ENCODE results near the gene RCOR1. TPM values are rescaled to one million over a fixed set of nuclear protein-coding genes. Genes with fewer than 3 reads are reported as not detected.
A peak's percentile ranks its signal among the peaks of the same experiment; 100 is the strongest.

RCOR1 gene
- total and polyA plus RNA-seq, 2 experiments from 2014 or later, result 9.9 to 30.2 TPM

DNA sequence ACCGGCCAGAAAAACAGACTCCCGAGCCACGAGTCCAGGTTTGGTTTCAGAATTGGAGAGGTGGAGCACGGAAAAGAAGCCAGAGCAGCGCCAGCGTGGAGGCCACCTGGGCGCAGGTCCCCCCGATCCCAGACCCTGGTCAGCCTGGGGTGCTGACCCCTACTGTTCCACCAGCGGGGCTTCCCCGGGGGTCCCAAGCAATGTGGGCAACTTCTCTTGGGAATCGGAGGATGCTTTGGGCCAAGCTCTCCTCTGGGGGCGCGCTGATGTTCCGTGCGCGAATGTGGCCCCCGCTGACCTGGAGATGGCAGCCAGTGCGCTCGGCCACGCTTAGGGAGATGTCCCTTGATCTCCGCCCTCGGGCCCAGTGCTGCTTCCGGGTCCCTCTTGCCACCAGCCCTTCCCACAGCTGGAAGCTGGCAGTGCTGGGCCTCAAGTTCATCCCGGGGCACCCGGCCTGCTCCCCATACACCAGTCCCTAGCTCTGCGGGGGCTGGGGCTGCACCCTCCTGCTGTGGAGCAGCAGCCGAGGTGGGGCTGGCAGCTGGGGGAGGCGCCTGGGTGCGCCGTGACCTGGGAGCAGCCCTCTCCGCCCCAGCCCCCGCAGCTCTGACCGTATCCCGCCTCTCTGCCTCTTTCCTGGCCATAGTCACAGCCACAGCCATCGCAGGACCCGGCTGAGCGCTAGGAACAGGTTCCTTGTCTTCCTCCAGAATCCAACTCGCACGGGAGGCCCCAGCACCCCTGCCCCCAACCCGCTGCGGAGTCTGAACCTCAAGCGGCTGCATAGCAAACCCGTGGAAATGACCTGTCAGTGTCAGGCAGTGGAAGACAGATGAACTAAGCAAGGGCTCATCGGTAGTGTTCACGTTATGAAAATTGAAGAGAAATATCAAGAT is 91.2 kb downstream of the RCOR1 start:
- H3K36me3 ChIP-seq (replicated peaks; ENCODE audit: insufficient read depth, low read depth), result no peaks in the 10 kb centered on the region
- H3K27me3 ChIP-seq, result no peaks in the 10 kb centered on the region
- peaks cover 86% of the 10 kb centered on the region for H3K79me2 ChIP-seq
- DNase-seq (ENCODE audit: low spot score), result peak; percentile 41
- no peak for TF ChIP-seq EZH2phosphoT487 (IDR thresholded peaks at IDR 0.05; ENCODE audit: low read depth, severe bottlenecking, unreplicated experiment)
- TF ChIP-seq, protein P1, sequence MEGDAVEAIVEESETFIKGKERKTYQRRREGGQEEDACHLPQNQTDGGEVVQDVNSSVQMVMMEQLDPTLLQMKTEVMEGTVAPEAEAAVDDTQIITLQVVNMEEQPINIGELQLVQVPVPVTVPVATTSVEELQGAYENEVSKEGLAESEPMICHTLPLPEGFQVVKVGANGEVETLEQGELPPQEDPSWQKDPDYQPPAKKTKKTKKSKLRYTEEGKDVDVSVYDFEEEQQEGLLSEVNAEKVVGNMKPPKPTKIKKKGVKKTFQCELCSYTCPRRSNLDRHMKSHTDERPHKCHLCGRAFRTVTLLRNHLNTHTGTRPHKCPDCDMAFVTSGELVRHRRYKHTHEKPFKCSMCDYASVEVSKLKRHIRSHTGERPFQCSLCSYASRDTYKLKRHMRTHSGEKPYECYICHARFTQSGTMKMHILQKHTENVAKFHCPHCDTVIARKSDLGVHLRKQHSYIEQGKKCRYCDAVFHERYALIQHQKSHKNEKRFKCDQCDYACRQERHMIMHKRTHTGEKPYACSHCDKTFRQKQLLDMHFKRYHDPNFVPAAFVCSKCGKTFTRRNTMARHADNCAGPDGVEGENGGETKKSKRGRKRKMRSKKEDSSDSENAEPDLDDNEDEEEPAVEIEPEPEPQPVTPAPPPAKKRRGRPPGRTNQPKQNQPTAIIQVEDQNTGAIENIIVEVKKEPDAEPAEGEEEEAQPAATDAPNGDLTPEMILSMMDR (IDR thresholded peaks at IDR 0.05; ENCODE audit: poor library complexity), result no peak
- TF ChIP-seq EZH2 (IDR thresholded peaks at IDR 0.05; ENCODE audit: borderline replicate concordance), result no peak
- no peaks in the 10 kb centered on the region for H3K9me2 ChIP-seq (replicated peaks; ENCODE audit: insufficient read depth)
- peak overlapping the region; percentile 54 for H3K27ac ChIP-seq
- peak overlapping the region; percentile 63 for H3K4me2 ChIP-seq
- 87% methylated on average over 36 of the region's 45 CpGs for WGBS (ENCODE audit: low lambda C conversion rate, missing lambda C conversion rate)
- no peak overlapping the region for H2AFZ ChIP-seq
- peaks cover 10% of the 10 kb centered on the region for H3K4me1 ChIP-seq (ENCODE audit: insufficient read depth)
- H3K9me3 ChIP-seq (ENCODE audit: low read depth), result no peaks in the 10 kb centered on the region
- H4K20me1 ChIP-seq (ENCODE audit: insufficient read depth, poor library complexity, severe bottlenecking), result peaks cover 47% of the 10 kb centered on the region
- no peak overlapping the region for H3K4me3 ChIP-seq

DNA sequence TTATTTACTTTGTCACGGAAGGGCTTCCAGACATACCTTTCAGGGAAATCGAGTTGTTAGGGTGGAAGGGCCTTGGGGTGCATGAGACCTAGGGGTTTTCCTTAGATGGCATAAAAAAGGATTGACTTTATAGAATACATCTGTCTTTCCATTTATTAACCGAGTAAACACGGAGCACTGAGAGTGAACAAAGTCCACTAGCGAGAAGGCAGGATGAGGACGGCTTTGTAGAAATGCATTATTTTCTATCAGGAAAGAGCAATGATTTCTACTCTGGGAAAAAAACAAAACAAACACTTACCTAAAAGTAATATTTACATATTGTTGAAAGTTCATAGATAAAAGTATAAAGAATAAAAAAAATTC is 91.8 kb downstream of the RCOR1 start:
- Histone ChIP-seq H3K36me3 (replicated peaks; ENCODE audit: insufficient read depth, low read depth) (no peaks in the 10 kb centered on the region), H3K9me2 (replicated peaks; ENCODE audit: insufficient read depth) (no peaks in the 10 kb centered on the region), H4K20me1 (ENCODE audit: insufficient read depth, poor library complexity, severe bottlenecking) (peaks cover 49% of the 10 kb centered on the region), H3K9me3 (ENCODE audit: low read depth) (no peaks in the 10 kb centered on the region), H3K4me1 (ENCODE audit: insufficient read depth) (peaks cover 10% of the 10 kb centered on the region), H3K4me2 (peak overlapping the region; percentile 63), H3K4me3 (no peak overlapping the region), H3K27me3 (no peaks in the 10 kb centered on the region), H2AFZ (no peak overlapping the region), H3K79me2 (peaks cover 86% of the 10 kb centered on the region), H3K27ac (peak overlapping the region; percentile 54)
- TF ChIP-seq, protein P1 (IDR thresholded peaks at IDR 0.05; ENCODE audit: poor library complexity), result no peak
- TF ChIP-seq EZH2phosphoT487 (IDR thresholded peaks at IDR 0.05; ENCODE audit: low read depth, severe bottlenecking, unreplicated experiment) (no peak), EZH2 (IDR thresholded peaks at IDR 0.05; ENCODE audit: borderline replicate concordance) (no peak)
- 62% methylated on average over 6 of the region's 6 CpGs for WGBS (ENCODE audit: low lambda C conversion rate, missing lambda C conversion rate)
- no peak for DNase-seq (ENCODE audit: low spot score)

DNA sequence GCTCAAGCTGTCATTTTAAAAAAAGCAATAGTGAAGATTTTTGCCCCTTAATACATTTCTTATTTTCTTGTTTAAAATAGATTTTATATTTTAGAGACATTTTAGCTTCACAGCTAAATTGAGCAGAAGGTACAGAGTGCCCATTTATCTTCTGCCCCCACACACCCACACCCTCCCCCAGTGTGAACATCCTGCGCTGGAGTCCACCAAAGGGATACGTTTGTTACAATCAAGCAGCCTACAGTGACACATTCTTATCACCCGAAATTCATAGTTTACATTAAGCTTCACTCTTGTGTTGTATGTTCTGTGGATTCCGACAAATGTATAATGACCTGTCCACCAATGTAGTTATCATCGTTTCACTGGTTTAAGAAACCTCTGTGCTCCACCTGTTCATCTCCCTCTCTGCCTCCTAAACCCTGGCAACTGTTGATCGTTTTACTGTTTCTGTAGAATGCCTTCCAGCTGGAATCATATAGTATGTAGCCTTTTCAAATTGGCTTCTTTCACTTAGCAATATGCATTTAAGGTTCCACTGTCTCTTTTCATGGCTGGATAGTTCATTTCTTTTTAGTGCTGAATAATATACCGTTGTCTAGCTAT is 93.8 kb downstream of the RCOR1 start:
- H3K4me3 ChIP-seq, result no peak overlapping the region
- H3K79me2 ChIP-seq, result peaks cover 82% of the 10 kb centered on the region

More for the DNA sequence above, 93.8 kb downstream of the RCOR1 start:
- H3K36me3 ChIP-seq (replicated peaks; ENCODE audit: insufficient read depth, low read depth), result no peaks in the 10 kb centered on the region
- no peak for DNase-seq (ENCODE audit: low spot score)
- 89% methylated on average over 7 of the region's 7 CpGs for WGBS (ENCODE audit: low lambda C conversion rate, missing lambda C conversion rate)
- no peaks in the 10 kb centered on the region for H3K9me2 ChIP-seq (replicated peaks; ENCODE audit: insufficient read depth)
- H3K9me3 ChIP-seq (ENCODE audit: low read depth), result no peaks in the 10 kb centered on the region
- peaks cover 61% of the 10 kb centered on the region for H4K20me1 ChIP-seq (ENCODE audit: insufficient read depth, poor library complexity, severe bottlenecking)
- TF ChIP-seq EZH2 (IDR thresholded peaks at IDR 0.05; ENCODE audit: borderline replicate concordance) (no peak), EZH2phosphoT487 (IDR thresholded peaks at IDR 0.05; ENCODE audit: low read depth, severe bottlenecking, unreplicated experiment) (no peak)
- TF ChIP-seq, protein P1 (IDR thresholded peaks at IDR 0.05; ENCODE audit: poor library complexity), result no peak
- no peaks in the 10 kb centered on the region for H3K27me3 ChIP-seq
- H3K27ac ChIP-seq, result no peak overlapping the region
- H3K4me2 ChIP-seq, result no peak overlapping the region
- peaks cover 10% of the 10 kb centered on the region for H3K4me1 ChIP-seq (ENCODE audit: insufficient read depth)
- H2AFZ ChIP-seq, result no peak overlapping the region

Data from hepatocyte (in vitro differentiated cells).